Loucy (cell line): ENCODE results near the gene CLEC9A.

Experiments used
- H2AFZ ChIP-seq: fragments of 200-600 bp; sonication (generic); 2 replicates; pipeline ENCODE4 v1.6.0; 2016; ENCODE audit warnings: antibody characterized with exemption, mild to moderate bottlenecking, low read length, moderate library complexity
- H3F3A ChIP-seq: fragments of 200-600 bp; 2 replicates; pipeline ENCODE4 v1.6.0; 2016; ENCODE audit warnings: antibody characterized with exemption, low read depth, mild to moderate bottlenecking
- H3K27me3 ChIP-seq: fragments of 200-600 bp; sonication (generic); 2 replicates; pipeline ENCODE4 v1.6.1; 2014; ENCODE audit warnings: low read length, mild to moderate bottlenecking; ENCODE audit not compliant: insufficient read depth, poor library complexity, severe bottlenecking
- H3K36me3 ChIP-seq: fragments of 200-600 bp; sonication (generic); 2 replicates; pipeline ENCODE4 v1.6.1; 2016; ENCODE audit warnings: low read length; ENCODE audit not compliant: insufficient read depth
- H3K4me1 ChIP-seq: fragments of 200-600 bp; sonication (generic); 2 replicates; pipeline ENCODE4 v1.5.1; 2014; ENCODE audit warnings: low read length, mild to moderate bottlenecking; ENCODE audit not compliant: insufficient read depth, poor library complexity, severe bottlenecking
- H3K4me2 ChIP-seq: fragments of 200-600 bp; sonication (generic); 2 replicates; pipeline ENCODE4 v1.6.0; 2014; ENCODE audit warnings: antibody characterized with exemption, low read length, low read depth, mild to moderate bottlenecking; ENCODE audit not compliant: poor library complexity, severe bottlenecking
- H3K4me3 ChIP-seq: fragments of 200-600 bp; sonication (generic); 2 replicates; pipeline ENCODE4 v1.5.1; 2014; ENCODE audit warnings: low read length, mild to moderate bottlenecking, mixed read lengths; ENCODE audit not compliant: poor library complexity, severe bottlenecking
- H3K79me2 ChIP-seq: fragments of 200-600 bp; sonication (generic); 2 replicates; pipeline ENCODE4 v1.6.1; 2014; ENCODE audit warnings: low read length; ENCODE audit not compliant: insufficient read depth
- H3K9ac ChIP-seq: fragments of 200-600 bp; sonication (generic); 2 replicates; pipeline ENCODE4 v1.6.0; 2014; ENCODE audit warnings: mild to moderate bottlenecking, low read depth, low read length, moderate library complexity; ENCODE audit not compliant: poor library complexity, severe bottlenecking
- H3K9me2 ChIP-seq: fragments of 200-600 bp; sonication (generic); replicated peaks from 2 replicates; pipeline ENCODE4 v1.6.1; 2016; ENCODE audit warnings: low read depth, low read length, mixed read lengths
- H3K9me3 ChIP-seq: fragments of 200-600 bp; sonication (generic); 2 replicates; pipeline ENCODE4 v1.6.1; 2014; ENCODE audit warnings: mild to moderate bottlenecking, antibody characterized with exemption, low read length, low read depth; ENCODE audit not compliant: insufficient read depth
- H4K20me1 ChIP-seq: fragments of 200-600 bp; sonication (generic); 2 replicates; pipeline ENCODE4 v1.6.0; 2014; ENCODE audit warnings: antibody characterized with exemption, low read length, mild to moderate bottlenecking; ENCODE audit not compliant: insufficient read depth, poor library complexity, severe bottlenecking
- EZH2phosphoT487 ChIP-seq: fragments of 200-600 bp; IDR thresholded peaks from 2 replicates; pipeline ENCODE4 v1.6.1; 2018; ENCODE audit warnings: antibody characterized with exemption, mild to moderate bottlenecking, moderate library complexity, borderline replicate concordance
- TF ChIP-seq, protein P1 (sequence below): fragments of 200-600 bp; sonication (generic); conservative IDR thresholded peaks from 2 replicates; pipeline ENCODE4 v1.5.1; 2014; ENCODE audit warnings: mild to moderate bottlenecking, antibody characterized with exemption, low read length

The CLEC9A gene

DNA sequence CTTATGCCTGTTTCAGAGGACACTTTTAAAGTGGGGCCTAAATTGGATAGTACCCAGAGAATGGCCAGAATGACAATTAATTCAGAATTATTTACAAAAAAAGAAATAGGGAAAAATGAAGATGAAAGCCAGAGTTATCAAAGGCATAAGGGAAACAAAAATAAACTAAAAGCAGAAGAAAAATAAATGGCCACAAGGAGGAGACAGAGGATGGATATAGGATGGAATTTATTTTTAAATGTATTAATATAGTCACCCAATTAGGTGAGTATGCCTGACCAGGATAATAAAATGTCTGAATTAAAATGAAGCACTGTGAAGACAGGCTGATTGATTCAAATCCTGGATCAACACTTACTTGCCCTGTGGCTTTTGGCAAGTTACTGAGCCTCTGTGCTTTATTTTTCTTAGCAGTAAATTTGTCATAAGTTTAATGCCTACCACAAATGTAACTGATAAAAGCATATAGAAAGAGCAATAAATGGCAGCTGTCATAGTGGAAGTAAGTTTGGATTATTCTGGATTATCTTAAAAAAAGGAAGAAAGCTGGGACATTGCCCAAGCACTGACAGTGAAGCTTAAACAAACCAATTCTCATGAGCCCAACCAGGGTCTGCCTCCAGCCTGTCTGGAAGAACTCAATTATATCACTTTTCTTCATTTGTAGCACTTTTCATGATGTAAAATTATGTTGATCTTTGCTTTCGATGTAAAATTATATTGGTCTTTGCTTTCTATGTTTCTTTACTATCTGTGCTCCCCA, 3.5 kb downstream of the CLEC9A start:
- no peaks in the 10 kb centered on the region for H3F3A ChIP-seq
- no peak overlapping the region for H3K9ac ChIP-seq
- H3K4me1 ChIP-seq = no peaks in the 10 kb centered on the region
- no peak overlapping the region for H3K4me2 ChIP-seq
- H3K36me3 ChIP-seq = no peaks in the 10 kb centered on the region
- no peaks in the 10 kb centered on the region for H3K9me2 ChIP-seq
- H3K4me3 ChIP-seq = no peak overlapping the region
- H4K20me1 ChIP-seq = no peaks in the 10 kb centered on the region
- no peaks in the 10 kb centered on the region for H3K27me3 ChIP-seq
- no peaks in the 10 kb centered on the region for H3K9me3 ChIP-seq
- no peak overlapping the region for H2AFZ ChIP-seq
- TF ChIP-seq, protein P1, sequence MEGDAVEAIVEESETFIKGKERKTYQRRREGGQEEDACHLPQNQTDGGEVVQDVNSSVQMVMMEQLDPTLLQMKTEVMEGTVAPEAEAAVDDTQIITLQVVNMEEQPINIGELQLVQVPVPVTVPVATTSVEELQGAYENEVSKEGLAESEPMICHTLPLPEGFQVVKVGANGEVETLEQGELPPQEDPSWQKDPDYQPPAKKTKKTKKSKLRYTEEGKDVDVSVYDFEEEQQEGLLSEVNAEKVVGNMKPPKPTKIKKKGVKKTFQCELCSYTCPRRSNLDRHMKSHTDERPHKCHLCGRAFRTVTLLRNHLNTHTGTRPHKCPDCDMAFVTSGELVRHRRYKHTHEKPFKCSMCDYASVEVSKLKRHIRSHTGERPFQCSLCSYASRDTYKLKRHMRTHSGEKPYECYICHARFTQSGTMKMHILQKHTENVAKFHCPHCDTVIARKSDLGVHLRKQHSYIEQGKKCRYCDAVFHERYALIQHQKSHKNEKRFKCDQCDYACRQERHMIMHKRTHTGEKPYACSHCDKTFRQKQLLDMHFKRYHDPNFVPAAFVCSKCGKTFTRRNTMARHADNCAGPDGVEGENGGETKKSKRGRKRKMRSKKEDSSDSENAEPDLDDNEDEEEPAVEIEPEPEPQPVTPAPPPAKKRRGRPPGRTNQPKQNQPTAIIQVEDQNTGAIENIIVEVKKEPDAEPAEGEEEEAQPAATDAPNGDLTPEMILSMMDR = peak; percentile 64
- TF ChIP-seq EZH2phosphoT487 = no peak
- H3K79me2 ChIP-seq = no peaks in the 10 kb centered on the region

DNA sequence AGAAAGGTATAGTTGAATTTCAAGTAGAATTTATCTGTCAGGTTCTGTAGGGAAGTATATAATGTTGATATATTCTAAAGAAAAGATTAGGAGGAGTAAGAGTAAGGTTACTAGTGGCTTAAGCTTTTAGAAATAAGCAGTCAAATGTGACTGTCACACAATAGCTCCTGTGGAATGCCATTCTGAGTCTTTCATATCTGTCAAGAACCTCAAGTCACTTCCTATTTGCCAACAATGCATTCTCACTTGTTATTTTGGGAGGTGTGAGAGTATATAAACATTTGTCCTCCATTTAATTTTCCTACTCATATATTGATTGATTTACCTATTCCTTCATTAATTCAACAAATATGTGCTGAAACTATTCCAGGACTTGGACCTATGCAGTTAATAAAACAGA, 11.7 kb downstream of the CLEC9A start:
- Histone ChIP-seq H3K79me2 (no peaks in the 10 kb centered on the region), H3K36me3 (no peaks in the 10 kb centered on the region), H3K9me3 (no peaks in the 10 kb centered on the region), H3K9ac (no peak overlapping the region), H4K20me1 (no peaks in the 10 kb centered on the region), H3K27me3 (no peaks in the 10 kb centered on the region), H3K4me3 (no peak overlapping the region), H3K4me2 (no peak overlapping the region), H3K9me2 (no peaks in the 10 kb centered on the region), H3K4me1 (no peaks in the 10 kb centered on the region), H3F3A (no peaks in the 10 kb centered on the region), H2AFZ (no peak overlapping the region)
- TF ChIP-seq, protein P1 = no peak
- TF ChIP-seq EZH2phosphoT487 = no peak

- H3F3A ChIP-seq = no peaks in the 10 kb centered on the region
- TF ChIP-seq EZH2phosphoT487 = no peak
- TF ChIP-seq, protein P1 = no peak
- H2AFZ ChIP-seq = no peak overlapping the region
- H3K4me1 ChIP-seq = peaks cover 15% of the 10 kb centered on the region
- no peaks in the 10 kb centered on the region for H3K9me2 ChIP-seq
- no peak overlapping the region for H3K9ac ChIP-seq
- no peaks in the 10 kb centered on the region for H3K36me3 ChIP-seq
- no peaks in the 10 kb centered on the region for H4K20me1 ChIP-seq
- H3K4me2 ChIP-seq = no peak overlapping the region
- H3K9me3 ChIP-seq = no peaks in the 10 kb centered on the region
- H3K4me3 ChIP-seq = no peak overlapping the region
- no peaks in the 10 kb centered on the region for H3K79me2 ChIP-seq
- H3K27me3 ChIP-seq = no peaks in the 10 kb centered on the region
Observed at GRCh38 chr12:10048526-10048925, 18.0 kb downstream of the CLEC9A start.
